Stimulated activated CD8-positive, alpha-beta memory T cell treated with anti-CD3 and anti-CD28 coated beads, Interleukin-4, amount 100 ng/mL, for 1 hour (primary cell): ENCODE measurements around the gene REEP3.
A peak's percentile ranks its signal among the peaks of the same experiment; 100 is the strongest.
"Not testable (repeated sequence)": the region's sequence is repeated elsewhere in the genome, so short reads cannot be mapped to it uniquely, and the experiment has no call there.

ENCODE experiments used
- DNase-seq, 2 donors: peaks; one replicate each; pipeline ENCODE4 v3.0.0-alpha.2; 2020; ENCODE audit warnings: low read depth in 2 of 2, low spot score in 1 of 2

REEP3 gene, protein sequence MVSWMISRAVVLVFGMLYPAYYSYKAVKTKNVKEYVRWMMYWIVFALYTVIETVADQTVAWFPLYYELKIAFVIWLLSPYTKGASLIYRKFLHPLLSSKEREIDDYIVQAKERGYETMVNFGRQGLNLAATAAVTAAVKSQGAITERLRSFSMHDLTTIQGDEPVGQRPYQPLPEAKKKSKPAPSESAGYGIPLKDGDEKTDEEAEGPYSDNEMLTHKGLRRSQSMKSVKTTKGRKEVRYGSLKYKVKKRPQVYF

DNA sequence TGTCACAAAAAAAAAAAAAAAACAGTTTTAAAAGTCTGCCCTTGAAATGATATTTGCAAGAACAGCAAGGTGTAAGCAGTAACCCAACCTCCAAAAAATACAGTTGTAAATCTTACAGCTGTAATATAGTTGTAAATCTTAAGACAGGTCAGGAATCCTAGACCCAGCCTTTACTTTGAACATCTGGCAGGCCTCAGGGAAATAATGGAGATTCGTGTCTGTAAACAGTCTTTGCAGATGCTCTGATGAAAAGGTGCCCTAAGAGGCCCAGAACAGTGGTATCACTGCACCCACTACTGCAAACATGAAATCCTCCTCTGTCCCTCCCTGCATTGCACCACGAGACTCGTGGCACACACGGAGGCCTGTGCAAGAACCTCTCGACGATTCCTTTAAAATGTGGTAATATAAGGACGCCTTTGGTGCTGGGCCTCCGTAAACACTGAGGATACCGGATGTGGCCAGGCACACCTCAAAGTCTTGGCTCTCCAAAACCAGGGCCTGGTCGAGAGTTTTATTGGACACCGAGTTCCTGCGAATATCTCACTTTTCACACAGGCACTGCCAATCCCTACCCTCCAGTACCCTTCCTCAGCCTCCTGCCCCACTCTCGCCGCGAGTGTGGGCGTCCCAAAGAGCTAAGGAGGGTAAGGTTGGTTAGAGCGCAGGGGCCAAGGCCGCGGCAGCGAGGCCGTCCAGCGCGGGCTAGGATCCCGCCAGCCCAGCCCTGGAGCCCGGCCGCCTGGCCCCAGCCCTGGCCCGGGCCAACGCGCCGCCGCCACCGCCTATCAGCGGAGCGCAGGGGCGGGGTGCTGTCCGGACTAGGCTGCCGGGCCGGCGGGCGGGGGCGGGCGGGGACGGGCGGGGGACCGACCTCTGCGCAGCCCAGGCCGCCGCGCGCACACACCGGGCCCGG, at the start of gene REEP3:
Gene REEP3, plus strand, starts transcription at position 902 of the 916 bp plus-strand sequence. CDS start 145 bp downstream, outside the sequence.
- peak in 1 of 2 donors; percentile 1 for DNase-seq

DNA sequence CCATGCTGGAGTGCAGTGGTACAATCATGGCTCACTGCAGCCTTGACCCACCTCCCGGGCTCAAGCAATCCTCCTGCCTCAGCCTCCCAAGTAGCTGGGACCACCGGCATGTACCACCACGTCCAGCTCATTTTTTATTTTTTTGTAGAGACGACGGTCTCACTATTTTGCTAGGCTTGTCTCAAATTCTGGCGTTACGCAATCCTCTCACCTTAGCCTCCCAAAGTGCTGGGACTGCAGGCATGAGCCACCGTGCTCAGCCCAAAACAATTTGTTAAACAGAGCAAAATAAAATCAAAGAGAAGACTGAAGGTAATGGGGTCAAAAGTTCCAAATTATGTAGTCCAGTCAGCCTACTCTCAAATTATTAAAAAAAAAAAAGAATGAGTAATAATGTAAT, 46.7 kb upstream of the REEP3 start:
- no peak for DNase-seq

DNA sequence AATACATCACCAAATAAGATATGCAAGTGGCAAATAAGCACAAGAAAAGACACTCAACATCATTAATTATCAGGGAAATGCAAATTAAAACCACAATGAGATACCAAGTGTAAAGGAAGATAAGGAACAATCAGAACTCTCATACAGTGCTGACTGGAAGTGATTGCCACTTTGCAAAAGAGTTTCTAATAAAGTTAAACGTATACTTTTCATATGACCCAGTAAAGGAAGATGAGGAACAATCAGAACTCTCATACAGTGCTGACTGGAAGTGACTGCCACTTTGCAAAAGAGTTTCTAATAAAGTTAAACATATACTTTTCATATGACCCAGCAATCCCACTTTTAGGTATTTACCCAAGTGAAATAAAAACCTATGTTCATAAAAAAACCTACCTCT, 43.3 kb upstream of the REEP3 start:
- no peak for DNase-seq

DNA sequence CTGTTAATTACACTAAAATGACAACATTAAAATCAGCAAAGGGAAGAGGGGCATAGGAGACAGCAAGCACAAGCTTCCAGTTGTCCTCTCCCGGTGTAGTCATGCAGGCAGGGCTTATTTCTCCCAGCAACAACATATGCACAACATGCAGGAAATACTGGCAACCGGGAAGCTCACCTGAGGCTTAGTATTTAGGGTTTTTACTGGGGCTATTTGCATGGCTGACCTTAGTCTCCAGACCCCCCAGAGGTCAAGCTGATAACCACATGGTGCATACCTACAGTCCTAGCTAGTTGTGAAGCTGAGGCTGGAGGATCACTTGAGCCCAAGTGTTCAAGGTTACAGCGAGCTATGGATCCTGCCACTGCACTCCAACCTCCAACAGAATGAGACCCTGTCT, 42.6 kb upstream of the REEP3 start:
- no peak for DNase-seq

DNA sequence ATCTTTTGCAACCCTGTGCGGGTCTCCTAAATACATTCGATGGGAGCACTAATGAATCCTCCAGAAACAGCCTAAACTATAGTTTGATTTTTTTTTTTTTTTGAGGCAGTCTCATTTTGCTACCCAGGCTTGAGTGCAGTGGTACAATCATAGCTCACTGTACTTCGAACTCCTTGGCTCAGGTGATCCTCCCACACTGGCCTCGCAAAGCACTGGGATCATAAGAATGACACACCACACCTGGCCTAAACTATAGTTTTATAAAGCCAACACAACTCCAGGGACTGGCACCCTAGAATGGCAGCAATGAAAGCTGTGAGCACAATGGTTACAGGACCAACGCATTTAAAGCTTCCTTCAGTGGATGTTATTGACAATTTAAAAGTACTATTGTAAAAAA, 41.0 kb upstream of the REEP3 start:
- DNase-seq = no peak

DNA sequence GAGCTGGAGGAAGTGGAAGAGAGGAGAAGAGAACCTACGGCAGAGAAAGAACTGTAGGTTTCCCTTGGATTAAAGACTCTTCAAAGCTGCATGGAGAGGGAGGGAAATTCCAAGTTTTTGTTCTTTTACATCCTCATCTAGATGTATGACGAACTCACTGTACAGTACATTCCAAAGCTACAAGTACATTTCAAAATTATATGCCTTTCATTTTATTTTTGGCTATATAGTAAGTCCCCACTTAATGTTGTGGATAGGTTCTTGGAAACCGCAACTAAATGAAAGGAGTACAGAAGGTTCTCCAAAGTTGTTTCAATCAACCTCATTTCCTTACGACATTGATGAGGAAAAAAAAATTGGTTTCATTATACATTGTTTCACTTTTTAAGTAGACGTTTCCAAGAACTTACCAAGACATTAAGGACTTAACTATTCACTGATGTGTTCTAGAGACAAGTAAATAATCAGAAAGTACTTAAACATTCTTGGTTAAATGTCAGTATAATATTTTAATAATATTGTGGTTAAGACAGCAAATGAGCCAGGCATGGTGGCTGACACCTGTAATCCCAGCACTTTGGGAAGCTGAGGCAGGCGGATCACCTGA, 39.3 kb upstream of the REEP3 start:
- DNase-seq = no peak

DNA sequence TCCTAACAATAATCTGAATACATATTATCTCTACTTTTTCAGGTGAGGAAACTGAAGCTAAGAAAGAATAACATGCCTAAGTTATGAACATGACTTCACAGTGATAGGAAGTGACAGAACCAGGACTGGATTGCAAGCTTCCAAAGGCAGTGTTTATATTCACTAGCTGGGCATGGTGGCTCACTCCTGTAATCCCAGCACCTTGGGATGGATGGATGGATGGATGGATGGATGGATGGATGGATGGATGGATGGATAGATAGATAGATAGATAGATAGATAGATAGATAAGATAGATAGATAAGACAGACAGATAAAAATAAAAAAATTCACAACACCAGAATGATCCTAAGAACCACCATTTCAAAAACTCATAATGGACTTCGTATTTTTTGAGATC, 37.2 kb upstream of the REEP3 start:
- DNase-seq = no peak

DNA sequence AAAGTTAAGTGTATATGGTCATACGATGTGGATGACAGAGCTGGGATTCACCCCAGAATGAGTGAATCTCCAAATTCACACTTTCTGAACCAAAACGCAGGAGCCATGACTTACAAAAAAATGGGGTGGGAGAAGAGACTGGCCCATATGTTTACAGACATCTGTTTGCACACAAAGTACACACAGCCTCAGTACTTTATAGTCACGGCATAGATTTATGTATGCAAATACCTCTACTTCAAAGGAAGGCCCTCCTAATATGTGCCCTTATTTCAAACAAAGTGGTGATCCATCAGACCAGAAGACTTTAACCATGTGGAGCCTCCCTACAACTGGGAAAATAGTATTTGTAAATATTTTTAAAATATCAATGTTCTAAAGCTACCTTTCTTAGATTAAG, 33.2 kb upstream of the REEP3 start:
- no peak for DNase-seq

DNA sequence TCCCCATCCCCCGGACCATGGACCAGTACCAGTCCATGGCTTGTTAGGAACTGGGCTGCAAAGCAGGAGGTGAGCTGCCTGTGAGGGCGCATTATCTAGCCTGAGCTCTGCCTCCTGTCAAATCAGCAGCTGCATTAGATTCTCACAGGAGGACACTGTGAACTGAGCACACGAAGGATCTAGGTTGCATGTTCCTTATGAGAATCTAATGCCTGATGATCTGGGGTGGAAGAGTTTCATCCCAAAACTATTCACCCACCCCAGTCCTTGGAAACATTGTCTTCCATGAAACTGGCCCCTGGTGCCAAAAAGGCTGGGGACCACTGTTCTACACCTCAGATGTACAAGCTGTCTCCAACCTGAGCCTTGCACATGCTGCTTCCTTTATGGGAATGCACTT, 31.4 kb upstream of the REEP3 start:
- DNase-seq = no peak

DNA sequence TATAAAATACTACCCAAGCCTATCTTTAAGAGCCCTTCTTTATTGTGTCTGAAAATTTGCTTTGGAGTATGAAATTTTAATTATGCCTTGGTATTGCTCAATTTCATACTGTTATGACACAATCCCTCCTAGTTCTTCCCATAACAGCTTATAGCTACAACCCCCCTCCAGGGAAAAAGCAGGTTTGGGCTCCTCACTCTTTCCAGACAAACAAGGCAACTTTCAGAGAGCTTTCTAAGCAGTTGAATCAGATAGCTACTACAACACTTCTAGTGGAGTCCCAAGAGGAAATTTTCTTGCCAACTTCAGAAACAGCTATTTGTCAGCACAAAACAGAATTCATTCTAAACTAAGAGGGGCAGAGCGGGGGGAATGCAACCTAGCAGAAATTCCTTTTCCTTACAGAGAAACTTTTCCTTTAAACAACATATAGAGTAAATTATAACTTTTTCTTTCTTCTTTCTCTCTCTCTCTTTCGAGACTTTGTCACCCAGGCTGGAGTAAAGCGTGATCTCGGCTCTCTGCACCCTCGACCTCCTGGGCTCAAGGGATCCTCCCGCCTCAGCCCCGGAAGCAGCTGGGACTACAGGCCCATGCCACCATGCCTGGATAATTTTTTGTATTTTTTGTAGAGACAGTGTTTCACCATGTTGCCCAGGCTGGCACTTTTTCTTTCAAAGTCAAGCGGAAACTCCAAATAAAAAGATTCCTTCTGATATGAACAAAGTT, 29.4 kb upstream of the REEP3 start:
- DNase-seq = no peak

DNA sequence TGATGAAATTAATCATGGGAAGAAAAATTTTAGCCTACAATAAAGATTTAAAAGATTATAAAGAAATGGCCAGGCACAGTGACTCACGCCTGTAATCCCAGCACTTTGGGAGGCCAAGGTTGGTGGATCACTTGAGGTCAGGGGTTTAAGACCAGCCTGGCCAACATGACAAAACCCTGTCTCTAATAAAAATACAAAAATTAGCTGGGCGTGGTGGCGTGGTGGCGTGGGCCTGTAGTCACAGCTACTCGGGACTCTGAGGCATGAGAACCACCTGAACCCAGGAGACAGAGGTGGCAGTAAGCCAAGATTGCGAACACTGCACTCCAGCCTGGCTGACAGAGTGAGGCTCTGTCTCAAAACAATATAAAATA, 28.9 kb upstream of the REEP3 start:
- DNase-seq = not testable (repeated sequence)

DNA sequence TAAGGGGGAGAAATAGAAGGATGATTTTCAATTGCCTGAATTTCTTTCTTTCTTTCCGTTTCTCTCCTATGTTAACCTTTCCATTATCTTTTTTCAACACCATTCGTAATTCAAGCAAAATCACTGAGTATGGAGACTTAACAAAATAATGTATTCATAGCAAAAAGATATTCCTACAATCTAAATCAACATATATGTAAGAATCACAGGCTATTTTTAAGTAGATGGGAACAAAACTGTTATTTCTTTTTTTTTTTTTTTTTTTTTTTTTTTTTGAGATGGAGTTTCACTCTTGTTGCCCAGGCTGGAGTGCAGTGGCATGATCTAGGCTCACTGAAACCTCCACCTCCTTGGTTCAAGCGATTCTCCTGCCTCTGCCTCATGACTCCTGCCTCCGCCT, 28.2 kb upstream of the REEP3 start:
- DNase-seq = no peak

DNA sequence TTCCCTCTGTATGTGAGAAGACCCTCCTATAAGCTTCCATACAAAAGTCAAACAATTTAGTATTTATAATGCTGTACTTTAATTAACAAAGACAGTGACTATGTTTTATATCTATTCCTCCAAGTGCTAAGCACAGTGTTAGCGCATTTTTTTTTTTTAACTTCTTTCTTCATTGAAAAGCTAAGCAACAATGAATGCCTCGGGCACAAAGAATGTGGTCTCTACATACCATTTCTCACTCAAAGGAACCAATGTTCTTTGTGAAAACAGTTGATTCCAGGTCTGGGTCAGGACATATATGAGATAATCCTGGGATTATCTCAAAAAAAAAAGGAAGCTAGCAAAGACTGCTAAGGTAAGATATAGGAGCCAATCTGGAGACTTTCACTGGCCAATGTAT, 26.2 kb upstream of the REEP3 start:
- no peak for DNase-seq

DNA sequence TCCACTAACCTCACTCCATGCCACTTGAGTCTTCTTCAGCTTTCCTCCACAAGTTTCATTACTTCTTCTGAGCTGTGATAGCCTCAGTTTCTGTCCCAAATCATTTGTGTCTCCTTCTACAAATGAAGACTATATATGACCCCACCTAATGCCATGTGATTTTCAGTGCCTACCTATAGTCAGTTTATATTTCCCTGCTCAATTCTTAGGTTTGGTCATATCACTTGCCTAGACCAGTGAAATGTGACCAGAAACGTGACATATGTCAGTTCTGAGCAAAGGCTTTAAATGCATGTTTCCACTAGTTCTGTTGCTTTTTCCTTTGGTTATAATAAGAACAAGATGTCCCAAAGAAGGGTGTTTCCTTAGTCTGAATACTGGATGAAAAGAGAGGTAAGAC, 24.6 kb upstream of the REEP3 start:
- no peak for DNase-seq

DNA sequence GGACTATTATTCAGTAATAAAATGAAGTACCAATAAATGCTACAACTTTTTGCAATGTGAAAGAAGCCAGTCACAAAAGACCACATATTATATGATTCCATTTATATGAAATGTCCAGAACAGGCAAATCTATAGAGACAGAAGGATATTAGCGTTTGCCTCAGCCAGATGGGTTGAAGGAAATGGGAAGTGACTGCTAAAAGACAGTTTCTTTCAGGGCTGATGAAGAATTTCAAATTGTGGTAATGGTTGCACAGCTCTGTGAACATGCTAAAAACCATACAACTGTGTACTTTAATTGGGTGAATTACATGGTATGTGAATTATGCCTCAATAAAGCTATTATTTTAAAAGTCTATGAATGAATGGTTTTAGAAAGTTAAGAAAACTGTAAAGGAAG, 23.9 kb upstream of the REEP3 start:
- DNase-seq = no peak

DNA sequence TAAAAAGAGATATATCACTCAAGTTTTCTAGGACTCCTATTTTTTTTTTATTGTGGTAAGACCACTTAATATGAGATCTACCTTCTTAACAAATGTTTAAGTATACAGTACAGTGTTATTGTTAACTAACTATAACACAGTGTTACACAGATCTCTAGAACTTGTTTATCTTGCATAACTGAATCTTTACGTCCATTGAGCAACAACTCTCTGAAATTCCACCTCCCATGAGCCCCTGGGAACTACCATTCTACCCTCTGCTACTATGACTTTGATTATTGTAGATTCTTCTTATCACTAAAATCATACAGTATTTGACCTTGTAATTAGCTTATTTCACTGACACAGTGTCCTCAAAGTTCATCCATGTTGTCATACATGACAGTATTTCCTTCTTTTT, 22.5 kb upstream of the REEP3 start:
- DNase-seq = no peak

DNA sequence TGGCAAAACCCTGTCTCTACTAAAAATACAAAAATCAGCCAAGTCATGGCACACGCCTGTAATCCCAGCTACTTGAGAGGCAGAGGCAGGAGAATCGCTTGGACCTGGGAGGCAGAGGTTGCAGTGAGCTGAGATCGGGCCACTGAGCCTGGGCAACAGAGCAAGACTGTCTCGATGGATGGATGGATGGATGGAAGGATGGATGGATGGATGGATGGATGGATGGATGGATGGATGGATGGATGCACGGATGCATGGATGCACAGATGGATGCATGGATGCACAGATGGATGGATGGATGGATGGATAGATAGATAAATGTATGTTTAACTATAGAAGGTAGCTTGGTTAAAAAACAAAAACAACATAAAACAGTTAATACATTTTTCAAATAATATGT, 20.6 kb upstream of the REEP3 start:
- DNase-seq = not testable (repeated sequence)

DNA sequence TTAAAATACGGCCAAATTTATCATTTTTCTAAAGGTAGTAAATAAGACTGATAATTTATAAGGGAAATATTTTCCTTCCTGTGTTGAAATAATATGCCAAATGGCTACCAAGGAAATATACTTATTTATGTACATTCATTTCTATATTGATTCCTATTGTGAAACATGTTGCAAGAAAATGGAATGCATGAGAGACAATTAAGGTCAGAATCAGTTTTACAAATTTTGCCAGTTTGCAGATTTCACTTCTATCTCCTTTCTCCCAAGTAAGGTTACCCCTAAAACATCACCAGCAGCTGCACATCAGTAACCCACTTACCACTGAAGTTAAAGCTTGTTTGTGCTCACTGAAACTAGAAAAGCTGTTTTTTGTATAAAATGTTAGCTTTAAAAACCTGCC, 19.2 kb upstream of the REEP3 start:
- no peak for DNase-seq

DNA sequence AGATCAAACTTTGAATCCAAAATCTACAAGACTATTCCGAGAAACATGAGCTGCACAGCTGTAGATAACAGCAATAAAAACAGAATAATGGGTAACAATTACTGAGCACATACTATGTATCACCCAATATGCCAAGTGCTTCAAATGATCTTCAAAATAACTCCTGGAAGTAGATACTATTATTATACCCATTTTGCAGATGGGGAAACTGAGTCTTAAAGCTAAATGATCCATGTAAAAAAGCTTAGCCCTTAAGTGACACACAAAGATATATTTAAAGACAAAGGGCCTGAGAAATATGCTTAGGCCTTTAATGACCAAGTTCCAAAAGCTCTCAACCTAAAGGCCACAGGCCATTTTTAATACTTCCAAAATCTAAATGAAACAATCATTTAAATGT, 18.4 kb upstream of the REEP3 start:
- no peak for DNase-seq

DNA sequence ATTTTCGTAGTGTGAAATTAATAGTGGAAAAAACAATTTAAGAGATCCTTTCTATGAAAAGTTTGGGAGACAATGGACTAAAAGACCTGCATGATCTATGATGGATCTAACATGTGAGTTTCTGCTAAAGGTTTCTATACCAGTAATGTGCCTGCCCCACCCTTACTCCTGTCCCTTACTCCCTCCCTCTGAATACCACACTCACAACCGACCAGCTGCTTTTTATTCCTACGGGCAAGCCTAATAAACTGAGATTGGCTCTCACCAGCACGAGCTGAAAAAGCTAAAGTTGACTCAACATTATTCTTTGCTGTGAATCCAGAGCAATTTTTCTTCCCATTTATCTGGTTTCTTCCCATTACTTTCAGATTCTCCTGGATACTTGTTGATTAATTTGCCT, 17.8 kb upstream of the REEP3 start:
- DNase-seq = no peak

DNA sequence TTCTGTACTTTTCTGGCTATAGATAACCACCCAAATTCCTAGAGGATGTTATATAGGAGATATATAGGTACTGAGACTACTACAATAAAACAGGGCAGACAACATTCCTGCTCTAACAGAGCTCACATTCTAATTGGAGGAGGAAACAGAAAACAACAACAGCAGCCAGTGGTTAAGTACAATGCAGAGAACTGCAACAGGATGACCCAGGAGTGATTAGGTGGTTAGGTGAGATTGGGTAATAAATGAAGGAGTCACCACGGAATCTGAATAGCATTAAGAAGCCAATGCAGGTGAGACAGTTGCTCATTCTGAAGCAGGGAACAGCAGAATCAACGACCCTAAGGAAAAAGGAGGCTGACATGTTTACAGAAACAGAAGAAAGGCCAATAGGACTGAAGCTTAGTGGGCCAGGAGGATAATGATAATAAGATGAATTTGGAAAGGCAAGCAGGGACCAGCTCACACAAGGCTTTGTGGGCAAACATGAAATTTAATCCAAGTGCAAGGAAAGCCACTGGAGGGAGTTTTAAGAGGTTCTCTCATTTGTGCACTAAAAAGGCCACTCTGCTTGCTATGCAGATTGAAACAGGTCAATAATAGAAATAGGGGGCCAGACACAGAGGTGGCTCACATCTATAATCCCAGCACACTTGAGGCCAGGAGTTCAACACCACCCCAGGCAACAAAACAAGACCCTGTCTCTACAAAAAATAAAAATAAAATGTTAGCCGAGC, 16.9 kb upstream of the REEP3 start:
- no peak for DNase-seq
